OCI-LY7 (cell line): ENCODE results near the gene CNTLN. TPM values are rescaled to one million over a fixed set of nuclear protein-coding genes. Genes with fewer than 3 reads are reported as not detected.

Experiments
- BruUV-seq: library from RNA; stranded (reverse); fragments of 400-500 nt; replicated peaks from 2 replicates; lab custom pipeline; 2021; lab: Mats Ljungman, UMichigan
- CTCF ChIA-PET: fragments of 300-600 bp; sonication (Branson Sonifier 250); formaldehyde crosslinking; loops from one replicate; lab custom pipeline; 2022; ENCODE audit warnings: antibody characterized with exemption; ENCODE audit not compliant: unreplicated experiment; lab: Charles Lee
- POLR2A ChIA-PET: fragments of 300-600 bp; sonication (Branson Sonifier 250); formaldehyde crosslinking; loops from one replicate; lab custom pipeline; 2022; ENCODE audit warnings: antibody characterized with exemption; lab: Charles Lee
- DNase-seq: peaks from one replicate; pipeline ENCODE4 v3.0.0-alpha.2; 2015; ENCODE audit warnings: low spot score
- H2AFZ ChIP-seq: fragments of 200-600 bp; sonication (generic), shearing (Covaris generic); 2 replicates; pipeline ENCODE4 v1.6.1; 2014; ENCODE audit warnings: mild to moderate bottlenecking, antibody characterized with exemption, low read length, moderate library complexity
- H3K27ac ChIP-seq: fragments of 200-600 bp; sonication (generic); 2 replicates; pipeline ENCODE4 v1.5.1; 2014; ENCODE audit warnings: mixed run types, low read depth, mild to moderate bottlenecking, moderate library complexity, low read length, inconsistent platforms; ENCODE audit not compliant: poor library complexity, severe bottlenecking
- H3K36me3 ChIP-seq: fragments of 200-600 bp; sonication (generic); 2 replicates; pipeline ENCODE4 v1.6.1; 2014; ENCODE audit warnings: mild to moderate bottlenecking, antibody characterized with exemption, low read length, moderate library complexity, mixed read lengths; ENCODE audit not compliant: insufficient read depth
- H3K4me1 ChIP-seq: fragments of 200-600 bp; sonication (generic); 2 replicates; pipeline ENCODE4 v1.5.1; 2014; ENCODE audit warnings: mild to moderate bottlenecking, low read length; ENCODE audit not compliant: insufficient read depth, poor library complexity, severe bottlenecking
- H3K4me2 ChIP-seq: fragments of 200-600 bp; sonication (generic); 2 replicates; pipeline ENCODE4 v1.6.1; 2014; ENCODE audit warnings: mild to moderate bottlenecking, low read length
- H3K4me3 ChIP-seq: fragments of 200-600 bp; sonication (generic); 2 replicates; pipeline ENCODE4 v1.5.1; 2014; ENCODE audit warnings: mild to moderate bottlenecking, low read depth, low read length; ENCODE audit not compliant: poor library complexity, severe bottlenecking
- H3K79me2 ChIP-seq: fragments of 200-600 bp; sonication (generic); 2 replicates; pipeline ENCODE4 v1.6.1; 2016; ENCODE audit warnings: low read depth, mild to moderate bottlenecking, low read length, moderate library complexity, mixed read lengths; ENCODE audit not compliant: insufficient read depth
- H3K9me2 ChIP-seq: fragments of 200-600 bp; sonication (generic); 2 replicates; pipeline ENCODE4 v1.6.1; 2016; ENCODE audit warnings: mild to moderate bottlenecking, low read length, mixed read lengths; ENCODE audit not compliant: insufficient read depth
- H3K9me3 ChIP-seq: fragments of 200-600 bp; sonication (generic); 2 replicates; pipeline ENCODE4 v1.6.1; 2014; ENCODE audit warnings: mild to moderate bottlenecking, mixed run types, low read length, mixed read lengths
- H4K20me1 ChIP-seq: fragments of 200-600 bp; sonication (generic); 2 replicates; pipeline ENCODE4 v1.6.1; 2014; ENCODE audit warnings: mild to moderate bottlenecking, antibody characterized with exemption, low read length, moderate library complexity, mixed read lengths; ENCODE audit not compliant: insufficient read depth
- EZH2phosphoT487 ChIP-seq: fragments of 200-600 bp; sonication (generic); IDR thresholded peaks from 2 replicates; pipeline ENCODE4 v1.6.1; 2018; ENCODE audit warnings: low read depth, borderline replicate concordance, mild to moderate bottlenecking, mixed run types, antibody characterized with exemption, low read length, moderate library complexity, mixed read lengths
- intact Hi-C: fragments of 100-400 bp; cut with micrococcal nuclease; formaldehyde crosslinking; loops from one replicate; pipeline ENCODE4 v1.10.0; 2022; ENCODE audit not compliant: unreplicated experiment
- total RNA-seq, 2 experiments: library from RNA; depleted of rRNA in 1 of 2; stranded (reverse); fragments of >200 nt in 1 of 2; shearing (Covaris generic) in 1 of 2; gene quantifications; 2 replicates each; pipeline ENCODE4 v1.2.3, GENCODE V29; 2014 to 2022
- TF ChIP-seq, protein P1 (sequence below): fragments of 200-600 bp; sonication (generic); conservative IDR thresholded peaks from 2 replicates; pipeline ENCODE4 v1.5.1; 2014; ENCODE audit warnings: mild to moderate bottlenecking, antibody characterized with exemption, low read length, moderate library complexity, mixed read lengths

Gene CNTLN
- total RNA-seq, 2 experiments from 2014 or later, result not detected

DNA sequence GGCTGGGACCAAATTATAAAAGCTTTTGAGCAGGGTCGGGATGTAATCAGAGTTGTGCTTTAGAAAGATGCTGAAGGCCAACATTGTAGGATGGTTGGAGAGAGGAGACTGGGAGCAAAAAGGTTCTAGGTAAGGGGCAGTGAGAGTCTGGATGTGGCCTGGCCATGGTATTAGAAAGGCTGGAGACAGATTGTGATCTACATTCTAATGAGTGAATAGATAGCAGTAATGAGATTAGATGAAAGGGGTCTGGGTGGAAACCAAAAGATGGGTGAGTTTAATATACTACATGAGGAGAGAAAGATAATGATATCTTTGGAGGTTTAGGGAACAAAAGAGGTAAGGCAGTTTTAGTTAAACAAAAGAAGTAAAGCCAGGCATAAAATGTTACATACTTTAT, 355.3 kb downstream of the CNTLN start:
- Histone ChIP-seq H3K36me3 (no peaks in the 10 kb centered on the region), H4K20me1 (no peaks in the 10 kb centered on the region), H3K27ac (no peak overlapping the region), H3K4me1 (no peaks in the 10 kb centered on the region), H3K4me2 (no peak overlapping the region), H3K9me2 (no peaks in the 10 kb centered on the region), H3K9me3 (no peaks in the 10 kb centered on the region), H2AFZ (no peak overlapping the region), H3K4me3 (no peak overlapping the region), H3K79me2 (no peaks in the 10 kb centered on the region)
- no peak for DNase-seq
- no TSS peak for BruUV-seq
- no peak for TF ChIP-seq EZH2phosphoT487
- TF ChIP-seq, protein P1, sequence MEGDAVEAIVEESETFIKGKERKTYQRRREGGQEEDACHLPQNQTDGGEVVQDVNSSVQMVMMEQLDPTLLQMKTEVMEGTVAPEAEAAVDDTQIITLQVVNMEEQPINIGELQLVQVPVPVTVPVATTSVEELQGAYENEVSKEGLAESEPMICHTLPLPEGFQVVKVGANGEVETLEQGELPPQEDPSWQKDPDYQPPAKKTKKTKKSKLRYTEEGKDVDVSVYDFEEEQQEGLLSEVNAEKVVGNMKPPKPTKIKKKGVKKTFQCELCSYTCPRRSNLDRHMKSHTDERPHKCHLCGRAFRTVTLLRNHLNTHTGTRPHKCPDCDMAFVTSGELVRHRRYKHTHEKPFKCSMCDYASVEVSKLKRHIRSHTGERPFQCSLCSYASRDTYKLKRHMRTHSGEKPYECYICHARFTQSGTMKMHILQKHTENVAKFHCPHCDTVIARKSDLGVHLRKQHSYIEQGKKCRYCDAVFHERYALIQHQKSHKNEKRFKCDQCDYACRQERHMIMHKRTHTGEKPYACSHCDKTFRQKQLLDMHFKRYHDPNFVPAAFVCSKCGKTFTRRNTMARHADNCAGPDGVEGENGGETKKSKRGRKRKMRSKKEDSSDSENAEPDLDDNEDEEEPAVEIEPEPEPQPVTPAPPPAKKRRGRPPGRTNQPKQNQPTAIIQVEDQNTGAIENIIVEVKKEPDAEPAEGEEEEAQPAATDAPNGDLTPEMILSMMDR, result no peak
- CTCF ChIA-PET, result no interaction called here
- intact Hi-C loops, result no loop called here
- POLR2A ChIA-PET, result interaction anchor here (0.7 kb wide), 1 partner anchor 374 kb away, joined by 3 read pairs; no protein-coding TSS in a partner anchor

DNA sequence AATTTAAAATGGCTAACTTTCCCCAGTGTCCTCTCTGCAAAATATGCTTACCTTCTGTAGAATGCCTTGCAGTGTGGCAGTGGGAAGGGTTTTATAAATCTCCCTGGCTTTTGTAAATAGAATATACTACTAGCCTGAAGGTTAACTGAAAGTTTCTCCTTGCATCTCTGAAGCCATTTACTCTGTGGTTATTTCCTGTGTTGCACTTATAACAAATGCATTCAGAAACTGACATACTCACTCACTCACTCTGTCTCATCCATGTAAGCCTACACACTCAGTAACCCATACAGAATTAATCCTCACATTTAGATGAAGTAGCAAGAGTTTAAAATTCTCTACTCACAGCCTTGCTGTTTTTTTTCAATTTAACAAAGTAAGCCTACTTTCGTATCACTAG, 356.9 kb downstream of the CNTLN start:
- H3K4me2 ChIP-seq, result no peak overlapping the region
- no peaks in the 10 kb centered on the region for H3K9me3 ChIP-seq
- no peak for TF ChIP-seq EZH2phosphoT487
- TF ChIP-seq, protein P1, result no peak
- no peaks in the 10 kb centered on the region for H3K79me2 ChIP-seq
- ChIA-PET CTCF (no interaction called here), POLR2A (no interaction called here)
- no peaks in the 10 kb centered on the region for H3K9me2 ChIP-seq
- no peaks in the 10 kb centered on the region for H3K36me3 ChIP-seq
- H2AFZ ChIP-seq, result no peak overlapping the region
- no peak overlapping the region for H3K4me3 ChIP-seq
- intact Hi-C loops, result no loop called here
- DNase-seq, result no peak
- H3K4me1 ChIP-seq, result no peaks in the 10 kb centered on the region
- no peaks in the 10 kb centered on the region for H4K20me1 ChIP-seq
- no peak overlapping the region for H3K27ac ChIP-seq
- no TSS peak for BruUV-seq

DNA sequence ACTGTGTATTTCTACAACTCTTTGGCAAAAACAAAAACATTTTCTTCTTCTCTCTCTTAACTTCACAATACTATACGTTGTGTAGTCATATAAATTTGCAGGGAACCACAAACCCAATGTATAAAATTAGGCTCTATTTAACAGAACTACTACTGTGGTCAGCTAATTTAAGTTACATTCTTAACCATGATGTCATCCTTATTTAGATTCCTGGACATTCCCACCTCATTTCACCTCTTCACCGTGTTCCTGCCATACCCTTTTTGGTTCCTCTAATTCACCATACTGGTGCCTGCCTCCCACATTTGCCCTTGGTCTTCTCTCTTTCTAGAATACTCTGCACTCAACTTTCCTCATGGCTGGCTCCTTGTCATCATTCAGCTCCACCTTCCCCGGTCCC, 368.4 kb downstream of the CNTLN start:
- Histone ChIP-seq H3K4me2 (no peak overlapping the region), H4K20me1 (no peaks in the 10 kb centered on the region), H2AFZ (no peak overlapping the region), H3K9me3 (no peaks in the 10 kb centered on the region), H3K79me2 (no peaks in the 10 kb centered on the region), H3K27ac (no peak overlapping the region), H3K4me3 (no peak overlapping the region), H3K4me1 (no peaks in the 10 kb centered on the region), H3K36me3 (no peaks in the 10 kb centered on the region), H3K9me2 (no peaks in the 10 kb centered on the region)
- BruUV-seq, result no TSS peak
- no peak for DNase-seq
- TF ChIP-seq, protein P1, result no peak
- TF ChIP-seq EZH2phosphoT487, result no peak
- ChIA-PET POLR2A (no interaction called here), CTCF (no interaction called here)
- intact Hi-C loops, result no loop called here
